ENCODE measurements around the gene MAGT1. TPM values are rescaled to one million over a fixed set of nuclear protein-coding genes. Genes with fewer than 3 reads are reported as not detected.

The MAGT1 gene
- total RNA-seq, 2 experiments from 2014 or later, result 25.3 to 38.7 TPM

- DNase-seq (ENCODE audit: low spot score), result no peak
- Histone ChIP-seq H3K9me2 (ENCODE audit: insufficient read depth, low read length) (no peaks in the 10 kb centered on the region), H3K4me2 (ENCODE audit: low read length) (no peak overlapping the region), H3K79me2 (ENCODE audit: insufficient read depth, low read depth, low read length) (no peaks in the 10 kb centered on the region), H3K9me3 (ENCODE audit: low read length) (no peaks in the 10 kb centered on the region), H3K36me3 (ENCODE audit: insufficient read depth, low read length) (no peaks in the 10 kb centered on the region), H3K4me1 (ENCODE audit: insufficient read depth, low read length, poor library complexity, severe bottlenecking) (peaks cover 3% of the 10 kb centered on the region), H3K27ac (ENCODE audit: low read depth, low read length, poor library complexity, severe bottlenecking) (no peak overlapping the region), H2AFZ (ENCODE audit: low read length) (no peak overlapping the region), H4K20me1 (ENCODE audit: insufficient read depth, low read length) (no peaks in the 10 kb centered on the region), H3K4me3 (ENCODE audit: low read depth, low read length, poor library complexity, severe bottlenecking) (no peak overlapping the region)
- ChIA-PET POLR2A (no interaction called here), CTCF (ENCODE audit: unreplicated experiment) (no interaction called here)
- TF ChIP-seq EZH2phosphoT487 (IDR thresholded peaks at IDR 0.05; ENCODE audit: borderline replicate concordance, low read depth, low read length), result no peak
- TF ChIP-seq, protein P1, sequence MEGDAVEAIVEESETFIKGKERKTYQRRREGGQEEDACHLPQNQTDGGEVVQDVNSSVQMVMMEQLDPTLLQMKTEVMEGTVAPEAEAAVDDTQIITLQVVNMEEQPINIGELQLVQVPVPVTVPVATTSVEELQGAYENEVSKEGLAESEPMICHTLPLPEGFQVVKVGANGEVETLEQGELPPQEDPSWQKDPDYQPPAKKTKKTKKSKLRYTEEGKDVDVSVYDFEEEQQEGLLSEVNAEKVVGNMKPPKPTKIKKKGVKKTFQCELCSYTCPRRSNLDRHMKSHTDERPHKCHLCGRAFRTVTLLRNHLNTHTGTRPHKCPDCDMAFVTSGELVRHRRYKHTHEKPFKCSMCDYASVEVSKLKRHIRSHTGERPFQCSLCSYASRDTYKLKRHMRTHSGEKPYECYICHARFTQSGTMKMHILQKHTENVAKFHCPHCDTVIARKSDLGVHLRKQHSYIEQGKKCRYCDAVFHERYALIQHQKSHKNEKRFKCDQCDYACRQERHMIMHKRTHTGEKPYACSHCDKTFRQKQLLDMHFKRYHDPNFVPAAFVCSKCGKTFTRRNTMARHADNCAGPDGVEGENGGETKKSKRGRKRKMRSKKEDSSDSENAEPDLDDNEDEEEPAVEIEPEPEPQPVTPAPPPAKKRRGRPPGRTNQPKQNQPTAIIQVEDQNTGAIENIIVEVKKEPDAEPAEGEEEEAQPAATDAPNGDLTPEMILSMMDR (conservative IDR thresholded peaks at IDR 0.05; ENCODE audit: low read length), result no peak
- intact Hi-C loops (cut with micrococcal nuclease; ENCODE audit: unreplicated experiment), result no loop called here
- BruUV-seq (replicated peaks), result no TSS peak
Measured at GRCh38 chrX:77937291-77937690, 42.1 kb upstream of the MAGT1 start.

GRCh38 chrX:77936299-77936698, 41.1 kb upstream of the MAGT1 start:
- H3K36me3 ChIP-seq (ENCODE audit: insufficient read depth, low read length), result no peaks in the 10 kb centered on the region
- no peaks in the 10 kb centered on the region for H3K79me2 ChIP-seq (ENCODE audit: insufficient read depth, low read depth, low read length)
- no peak overlapping the region for H3K4me3 ChIP-seq (ENCODE audit: low read depth, low read length, poor library complexity, severe bottlenecking)
- H3K4me1 ChIP-seq (ENCODE audit: insufficient read depth, low read length, poor library complexity, severe bottlenecking), result no peaks in the 10 kb centered on the region
- ChIA-PET POLR2A (interaction anchor here (0.5 to 0.6 kb wide), 2 partner anchors 16 to 351 kb away, joined by 3 read pairs; no protein-coding TSS in a partner anchor), CTCF (ENCODE audit: unreplicated experiment) (no interaction called here)
- no peaks in the 10 kb centered on the region for H3K9me2 ChIP-seq (ENCODE audit: insufficient read depth, low read length)
- no peak overlapping the region for H2AFZ ChIP-seq (ENCODE audit: low read length)
- no peaks in the 10 kb centered on the region for H3K9me3 ChIP-seq (ENCODE audit: low read length)
- TF ChIP-seq, protein P1 (conservative IDR thresholded peaks at IDR 0.05; ENCODE audit: low read length), result no peak
- TF ChIP-seq EZH2phosphoT487 (IDR thresholded peaks at IDR 0.05; ENCODE audit: borderline replicate concordance, low read depth, low read length), result no peak
- DNase-seq (ENCODE audit: low spot score), result no peak
- no peak overlapping the region for H3K4me2 ChIP-seq (ENCODE audit: low read length)
- intact Hi-C loops (cut with micrococcal nuclease; ENCODE audit: unreplicated experiment), result no loop called here
- BruUV-seq (replicated peaks), result no TSS peak
- no peaks in the 10 kb centered on the region for H4K20me1 ChIP-seq (ENCODE audit: insufficient read depth, low read length)
- H3K27ac ChIP-seq (ENCODE audit: low read depth, low read length, poor library complexity, severe bottlenecking), result no peak overlapping the region

GRCh38 chrX:77935886-77936285, 40.7 kb upstream of the MAGT1 start:
- intact Hi-C loops (cut with micrococcal nuclease; ENCODE audit: unreplicated experiment), result no loop called here
- ChIA-PET CTCF (ENCODE audit: unreplicated experiment) (no interaction called here), POLR2A (interaction anchor here (0.5 to 0.8 kb wide), 3 partner anchors 11 to 351 kb away, joined by 3 to 4 read pairs (median 3); no protein-coding TSS in a partner anchor)
- no peak overlapping the region for H3K4me2 ChIP-seq (ENCODE audit: low read length)
- H4K20me1 ChIP-seq (ENCODE audit: insufficient read depth, low read length), result no peaks in the 10 kb centered on the region
- no peak overlapping the region for H2AFZ ChIP-seq (ENCODE audit: low read length)
- no TSS peak for BruUV-seq (replicated peaks)
- DNase-seq (ENCODE audit: low spot score), result no peak
- H3K4me3 ChIP-seq (ENCODE audit: low read depth, low read length, poor library complexity, severe bottlenecking), result no peak overlapping the region
- H3K27ac ChIP-seq (ENCODE audit: low read depth, low read length, poor library complexity, severe bottlenecking), result no peak overlapping the region
- H3K79me2 ChIP-seq (ENCODE audit: insufficient read depth, low read depth, low read length), result no peaks in the 10 kb centered on the region
- H3K4me1 ChIP-seq (ENCODE audit: insufficient read depth, low read length, poor library complexity, severe bottlenecking), result no peaks in the 10 kb centered on the region
- no peaks in the 10 kb centered on the region for H3K9me2 ChIP-seq (ENCODE audit: insufficient read depth, low read length)
- TF ChIP-seq, protein P1 (conservative IDR thresholded peaks at IDR 0.05; ENCODE audit: low read length), result no peak
- no peak for TF ChIP-seq EZH2phosphoT487 (IDR thresholded peaks at IDR 0.05; ENCODE audit: borderline replicate concordance, low read depth, low read length)
- H3K36me3 ChIP-seq (ENCODE audit: insufficient read depth, low read length), result no peaks in the 10 kb centered on the region
- H3K9me3 ChIP-seq (ENCODE audit: low read length), result no peaks in the 10 kb centered on the region
